Measurements from ENCODE around the gene STAC2.

STAC2 gene

DNA sequence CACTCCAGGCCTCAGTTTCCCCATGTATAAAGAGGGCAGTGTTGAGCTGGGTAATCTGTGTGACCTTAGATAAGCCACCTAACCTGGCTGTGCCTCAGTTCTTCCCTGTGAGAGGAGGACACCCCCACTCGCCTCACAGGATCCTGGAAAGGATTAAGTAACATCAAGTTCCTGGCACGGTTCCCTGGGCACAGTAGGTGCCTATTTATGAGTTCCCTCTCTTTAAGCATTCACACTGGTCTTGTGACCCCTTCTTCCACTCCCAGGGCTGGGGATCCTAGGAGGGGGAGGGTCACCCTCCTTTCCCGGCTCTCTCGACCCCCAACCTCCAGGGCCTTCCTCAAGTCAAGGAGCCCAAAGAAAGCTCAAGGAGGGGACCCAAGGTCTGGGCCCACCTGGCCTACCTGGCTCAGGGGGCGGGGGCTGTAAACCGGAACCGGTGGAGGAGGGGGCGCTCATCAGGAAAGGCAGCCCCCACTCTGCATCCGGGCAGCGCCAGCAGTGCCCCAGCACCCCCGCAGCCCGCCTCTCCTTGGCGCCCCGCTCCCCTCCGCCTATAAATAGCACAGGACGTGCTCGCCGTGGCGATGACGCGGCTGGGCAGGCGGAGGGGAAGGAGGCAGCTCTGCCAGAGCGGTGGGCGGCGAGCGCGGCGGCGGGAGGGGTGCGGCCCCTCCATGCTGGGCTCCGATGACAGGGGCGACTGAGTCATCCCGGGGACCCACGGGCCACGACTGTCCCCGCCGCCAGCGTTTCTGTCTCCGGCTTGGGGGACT, 16.2 kb downstream of the STAC2 start:
- DNase-seq = peak; percentile 78

DNA sequence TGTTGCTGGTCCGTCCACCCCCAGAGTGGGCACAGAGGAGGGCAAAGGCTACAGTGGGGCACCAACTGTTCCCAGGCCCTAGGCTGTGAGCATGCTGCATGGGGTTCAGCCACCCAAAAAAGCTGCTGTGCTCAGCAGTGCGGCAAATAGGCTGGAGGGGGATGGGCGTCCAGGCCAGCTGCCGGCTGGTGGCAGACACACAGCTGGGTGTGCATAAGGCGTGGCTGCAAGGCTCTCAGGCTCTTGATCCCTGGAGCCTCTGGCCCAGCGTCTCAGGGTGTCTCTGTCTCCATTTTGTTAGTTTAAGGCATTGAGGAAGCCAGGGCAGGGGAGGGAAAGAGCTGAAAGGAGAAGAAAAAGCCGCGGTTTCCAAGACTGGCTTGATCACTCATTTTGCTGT, 16.9 kb downstream of the STAC2 start:
- no peak for DNase-seq

DNA sequence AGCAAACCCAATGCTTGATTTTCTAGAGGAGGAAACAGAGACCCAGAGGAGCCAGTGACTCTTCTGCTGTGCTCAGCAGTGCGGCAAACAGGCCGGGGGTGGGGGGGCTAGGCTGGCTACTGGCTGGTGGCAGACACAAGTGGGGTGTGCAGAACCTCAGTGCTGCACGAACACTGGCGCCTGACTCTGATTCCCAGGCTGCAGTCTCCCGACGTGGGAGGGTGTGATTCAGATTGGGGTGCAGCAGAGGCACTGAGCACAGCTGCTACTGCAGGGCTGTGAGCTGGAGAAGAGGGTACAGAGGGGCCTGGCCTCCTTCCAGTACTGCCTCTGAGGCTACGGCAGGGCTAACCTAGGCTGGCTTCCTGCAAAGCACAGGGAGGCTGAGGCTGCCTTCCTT, 17.6 kb downstream of the STAC2 start:
- DNase-seq = no peak

DNA sequence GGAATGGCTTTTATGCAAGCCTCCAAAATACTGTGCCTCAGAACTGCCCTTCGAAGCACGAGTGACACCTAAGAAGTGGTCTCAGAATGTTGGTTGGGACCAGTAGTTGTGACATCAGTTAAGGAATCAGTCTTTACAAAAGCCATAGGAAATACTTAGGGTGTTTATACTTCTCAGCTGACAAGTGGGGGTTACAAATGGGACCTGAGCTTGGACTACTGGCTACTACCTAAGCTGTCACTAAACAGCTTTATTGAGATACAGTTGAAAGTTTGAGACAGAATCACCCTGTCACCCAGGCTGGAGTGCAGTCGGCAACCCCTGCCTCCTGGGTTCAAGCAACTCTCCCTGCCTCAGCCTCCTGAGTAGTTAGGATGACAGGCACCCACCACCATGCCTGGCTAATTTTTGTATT, 20.6 kb downstream of the STAC2 start:
- DNase-seq = no peak

DNA sequence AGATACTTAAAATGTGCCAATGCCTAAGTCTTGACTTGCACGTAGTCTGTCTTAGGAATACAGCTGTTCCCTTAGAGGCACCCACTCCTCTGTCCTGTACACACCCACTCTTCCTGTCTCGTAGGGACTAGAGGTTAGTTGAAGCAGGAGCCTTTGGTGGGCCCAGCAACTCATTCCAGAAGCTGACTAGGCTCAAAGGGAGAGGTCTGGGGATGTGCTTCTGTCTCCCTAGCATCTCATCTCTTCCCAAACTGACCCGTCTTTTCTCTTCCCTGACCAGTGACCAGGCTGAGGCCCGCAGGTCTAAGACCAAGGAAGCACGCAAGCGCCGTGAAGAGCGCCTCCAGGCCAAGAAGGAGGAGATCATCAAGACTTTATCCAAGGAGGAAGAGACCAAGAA, 21.5 kb downstream of the STAC2 start:
- DNase-seq = no peak

DNA sequence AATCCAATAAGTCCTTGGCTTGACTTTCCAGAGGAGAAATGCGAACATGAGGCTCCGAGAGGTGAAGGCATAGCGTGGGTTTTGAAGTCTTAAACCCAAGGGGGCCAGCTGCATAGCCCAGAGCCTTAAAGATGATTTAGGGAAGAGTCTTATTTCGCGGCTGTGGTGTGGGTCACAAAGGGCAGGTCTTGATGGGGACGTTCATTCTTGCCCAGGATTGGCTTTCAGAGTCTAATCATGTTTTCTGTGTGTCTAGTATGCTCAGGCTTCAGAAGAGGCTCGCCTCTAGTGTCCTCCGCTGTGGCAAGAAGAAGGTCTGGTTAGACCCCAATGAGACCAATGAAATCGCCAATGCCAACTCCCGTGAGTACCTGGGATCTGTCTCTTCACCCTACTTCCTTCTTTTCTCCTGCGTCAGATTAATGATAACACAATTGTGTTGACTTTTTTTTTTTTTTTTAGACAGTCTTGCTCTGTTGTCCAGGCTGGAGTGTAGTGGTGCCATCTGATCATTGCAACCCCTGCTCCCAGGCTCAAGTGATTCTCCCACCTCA, 24.7 kb downstream of the STAC2 start:
- DNase-seq = no peak

DNA sequence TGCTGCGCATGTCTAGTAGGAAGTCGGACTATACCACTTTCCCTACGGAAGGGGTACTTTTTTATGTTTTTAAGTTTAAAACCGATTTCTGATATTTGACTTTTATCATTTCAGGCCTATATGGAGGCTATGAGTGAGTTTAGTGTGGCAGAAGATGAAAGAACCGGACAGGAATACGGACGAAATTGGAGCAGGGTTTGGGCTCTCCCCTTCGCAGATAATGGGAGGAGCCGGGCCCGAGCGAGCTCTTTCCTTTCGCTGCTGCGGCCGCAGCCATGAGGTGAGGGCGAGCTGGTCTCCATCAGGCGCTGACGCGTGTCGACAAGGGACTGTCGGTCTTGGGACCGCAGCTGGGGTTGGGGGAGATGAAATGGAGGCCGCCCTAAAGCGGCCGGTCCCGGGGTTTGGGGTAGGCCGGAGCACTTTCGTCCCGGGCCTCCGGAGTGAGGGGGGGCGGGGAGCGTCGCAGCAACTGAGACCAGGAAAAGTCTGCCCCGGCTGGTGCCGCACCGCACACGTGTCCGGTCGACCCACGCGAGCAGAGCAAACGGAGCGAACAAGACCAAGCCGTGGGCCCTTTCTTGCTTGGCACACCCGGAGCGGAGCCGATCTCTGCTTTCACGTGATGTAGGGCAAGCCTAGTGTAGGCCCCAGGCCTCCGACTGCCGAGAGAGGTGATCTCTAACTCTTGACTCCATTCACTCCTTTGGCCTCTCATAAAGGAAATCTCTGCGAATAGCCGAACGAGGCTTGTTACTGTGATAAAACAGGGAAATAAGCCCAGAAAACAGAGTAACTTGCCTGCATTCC, 25.5 kb downstream of the STAC2 start, which contains the start of gene RPL19:
RPL19 (plus strand) TSS at position 214 of the 810 bp plus-strand sequence; CDS start at position 276, 62 bp downstream.
- DNase-seq = peak; percentile 87

DNA sequence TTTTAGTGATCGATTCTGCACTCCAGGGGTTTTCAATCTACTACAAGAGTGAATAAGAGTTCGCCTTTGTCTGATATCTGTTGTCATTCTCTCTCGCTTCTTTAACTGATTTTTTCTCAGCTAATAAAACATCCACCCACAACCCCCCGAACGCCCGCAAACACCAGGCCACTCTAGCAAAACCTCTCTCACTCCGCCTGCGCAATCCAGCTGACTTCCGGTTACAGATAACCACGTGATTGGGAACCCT, 26.0 kb downstream of the STAC2 start:
- DNase-seq = peak; percentile 96

DNA sequence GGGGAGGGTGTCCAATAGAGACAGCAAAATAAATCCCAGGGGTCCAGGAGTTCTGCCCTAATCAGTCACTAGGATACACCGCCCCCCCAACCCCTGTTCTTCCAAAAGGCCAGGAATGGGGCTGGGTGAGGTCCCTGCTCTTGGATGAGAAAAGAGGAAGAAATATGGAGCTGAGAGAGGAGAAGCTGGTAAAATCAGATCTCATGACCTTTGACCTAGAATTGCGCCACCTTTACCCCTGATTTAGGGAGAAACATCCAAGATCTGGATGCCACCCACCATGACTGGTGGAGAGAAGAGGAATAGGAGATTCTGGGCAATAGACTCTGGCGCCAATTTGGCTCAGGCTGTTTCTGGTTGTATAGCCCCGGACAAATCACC, 27.6 kb downstream of the STAC2 start:
- no peak for DNase-seq

DNA sequence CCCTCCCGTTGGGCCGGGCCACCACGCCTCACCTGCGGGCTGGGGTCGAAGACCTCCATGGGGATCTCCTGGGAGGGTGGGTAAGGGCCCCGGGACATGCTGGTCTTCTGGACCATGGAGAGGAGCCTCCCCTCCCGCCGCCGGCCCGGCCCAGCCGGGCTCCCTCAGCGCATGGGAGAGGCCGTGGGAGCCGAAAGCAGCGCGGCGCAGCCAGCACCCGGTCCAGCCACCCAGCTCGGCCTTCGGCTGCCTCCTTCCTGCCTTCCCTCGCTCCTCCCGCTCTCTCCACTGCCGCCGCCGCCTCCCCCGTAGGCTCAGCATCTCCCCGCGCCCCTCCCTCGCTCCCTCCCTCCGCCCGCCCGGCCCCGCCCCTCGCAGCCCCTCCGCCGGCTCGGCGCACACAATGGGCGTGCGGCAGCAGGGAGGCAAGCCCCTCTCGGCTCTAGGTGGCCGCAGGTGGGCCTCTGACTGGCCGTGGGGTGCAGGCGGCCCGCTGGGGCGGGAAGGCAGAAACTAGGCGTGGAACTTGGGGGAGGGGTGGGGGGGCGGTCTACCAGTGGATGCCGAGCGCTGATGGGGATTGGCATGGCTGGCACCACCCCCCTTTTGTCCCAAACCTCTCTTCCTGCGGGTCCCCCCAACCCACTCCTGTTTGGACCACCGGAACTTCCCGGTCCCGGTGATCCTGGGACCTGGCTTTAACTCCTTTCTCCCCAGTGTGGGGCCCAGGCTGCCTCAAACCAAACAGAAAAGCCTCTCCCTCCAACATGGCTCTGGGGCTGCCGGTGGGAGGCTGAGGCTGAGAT, 28.2 kb downstream of the STAC2 start, which contains the start of gene CACNB1:
CACNB1 (minus strand) TSS at position 290 of the 806 bp plus-strand sequence; CDS start at position 116, 174 bp downstream.
- DNase-seq = peak; percentile 97

DNA sequence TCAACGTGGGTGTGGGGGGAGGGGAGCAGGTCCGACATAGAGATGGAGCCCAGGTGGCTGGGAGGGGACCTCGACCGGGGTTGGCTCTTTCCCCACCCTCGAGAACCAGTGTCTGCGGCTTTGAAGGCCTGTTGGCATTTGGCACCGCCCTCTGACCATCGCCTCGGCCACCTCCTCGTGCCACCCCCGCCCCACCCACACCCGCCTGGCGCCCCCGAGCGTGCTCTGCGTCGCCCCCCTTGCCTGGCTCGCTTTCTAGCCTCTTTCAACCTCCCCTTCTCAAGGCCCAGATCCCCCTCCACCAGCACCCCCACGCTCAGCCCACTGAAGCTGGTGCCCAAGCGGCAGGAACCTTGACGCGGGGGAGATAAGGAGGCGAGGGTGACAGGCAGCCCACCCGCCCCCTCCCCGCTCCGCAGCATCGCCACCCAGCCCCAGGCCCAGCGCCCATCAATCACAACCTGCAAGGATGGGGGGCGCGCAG, 28.9 kb downstream of the STAC2 start:
- no peak for DNase-seq

DNA sequence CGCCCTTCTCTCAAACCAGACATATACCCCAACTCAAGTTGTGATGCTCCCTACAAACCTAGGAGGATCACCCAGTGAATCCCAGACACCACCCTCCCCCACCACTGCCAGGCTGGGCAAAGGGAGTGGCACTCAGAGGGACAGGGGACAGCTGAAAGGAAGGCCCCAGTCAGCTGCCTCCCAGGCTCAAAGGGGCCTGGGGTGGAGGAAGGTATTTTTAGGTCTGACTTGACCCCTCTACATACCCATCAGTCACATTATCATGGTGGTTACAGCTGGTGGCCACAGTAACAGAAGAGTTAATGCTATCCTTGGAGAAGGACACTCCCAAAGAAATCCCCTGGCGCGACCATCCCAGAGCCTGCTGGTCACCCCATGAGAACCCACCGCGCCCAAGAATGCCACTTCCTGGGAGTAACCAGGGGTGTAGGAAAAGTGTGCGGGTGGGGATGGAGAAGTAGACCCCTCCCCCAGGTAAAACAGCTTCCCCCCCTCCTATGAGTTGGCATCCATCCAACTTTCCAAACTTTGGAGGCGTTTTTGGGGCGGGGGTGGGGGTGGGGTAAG, 29.4 kb downstream of the STAC2 start:
- DNase-seq = no peak

DNA sequence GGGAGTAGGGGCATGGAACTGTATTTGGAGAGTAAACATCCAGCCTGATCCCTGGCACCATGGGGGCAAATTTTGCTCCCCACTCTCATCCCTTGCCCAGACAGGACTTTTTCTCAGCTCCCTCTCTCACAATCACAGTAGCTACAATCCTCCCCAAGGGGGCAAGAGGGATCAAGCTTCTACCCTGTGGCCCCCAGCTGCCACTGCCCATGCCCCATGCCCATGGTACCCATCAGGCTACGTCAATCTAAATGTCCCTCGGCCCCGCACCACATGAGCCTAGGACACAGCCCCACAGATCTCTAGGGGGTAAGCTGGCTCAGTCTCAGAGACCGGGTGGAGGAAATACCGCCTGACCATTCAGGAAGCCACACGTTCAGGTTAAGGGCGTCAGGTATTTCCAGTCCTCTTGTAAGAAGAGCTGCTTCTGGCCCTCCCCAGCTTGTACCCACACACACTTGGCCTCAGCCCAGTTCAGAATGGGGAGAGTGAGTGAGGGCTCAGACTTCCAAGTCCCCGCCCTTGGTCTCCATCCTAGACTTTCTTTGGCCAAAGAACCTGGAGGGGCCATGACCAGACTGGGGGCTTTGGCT, 30.1 kb downstream of the STAC2 start:
- DNase-seq = no peak

DNA sequence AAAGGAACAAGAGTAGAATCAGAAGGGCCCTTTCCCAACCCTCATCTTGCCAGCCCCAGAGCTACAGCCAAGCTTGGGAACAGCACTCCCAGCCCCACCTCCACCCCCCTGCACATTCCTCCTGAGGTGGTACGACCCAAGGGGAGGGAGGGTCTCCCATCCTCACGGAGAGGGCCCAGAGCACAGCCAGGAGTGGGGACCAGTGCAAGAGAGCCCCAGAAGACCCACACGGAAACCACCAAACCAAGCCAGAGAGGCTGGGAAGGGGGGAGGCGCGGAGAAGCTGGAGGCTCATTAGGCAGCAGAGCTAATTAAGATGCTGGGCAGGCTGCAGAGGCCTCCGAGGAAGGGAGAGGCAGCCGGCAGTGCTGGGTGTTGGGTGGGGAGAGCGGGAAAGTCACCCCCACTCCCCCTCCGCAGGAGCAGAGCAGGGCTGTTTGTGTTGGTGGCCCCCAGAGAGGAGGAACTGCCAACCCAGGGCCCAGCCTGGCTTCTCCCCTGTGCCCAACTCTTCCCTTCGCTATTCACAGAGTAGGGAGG, 30.7 kb downstream of the STAC2 start:
- DNase-seq = no peak

DNA sequence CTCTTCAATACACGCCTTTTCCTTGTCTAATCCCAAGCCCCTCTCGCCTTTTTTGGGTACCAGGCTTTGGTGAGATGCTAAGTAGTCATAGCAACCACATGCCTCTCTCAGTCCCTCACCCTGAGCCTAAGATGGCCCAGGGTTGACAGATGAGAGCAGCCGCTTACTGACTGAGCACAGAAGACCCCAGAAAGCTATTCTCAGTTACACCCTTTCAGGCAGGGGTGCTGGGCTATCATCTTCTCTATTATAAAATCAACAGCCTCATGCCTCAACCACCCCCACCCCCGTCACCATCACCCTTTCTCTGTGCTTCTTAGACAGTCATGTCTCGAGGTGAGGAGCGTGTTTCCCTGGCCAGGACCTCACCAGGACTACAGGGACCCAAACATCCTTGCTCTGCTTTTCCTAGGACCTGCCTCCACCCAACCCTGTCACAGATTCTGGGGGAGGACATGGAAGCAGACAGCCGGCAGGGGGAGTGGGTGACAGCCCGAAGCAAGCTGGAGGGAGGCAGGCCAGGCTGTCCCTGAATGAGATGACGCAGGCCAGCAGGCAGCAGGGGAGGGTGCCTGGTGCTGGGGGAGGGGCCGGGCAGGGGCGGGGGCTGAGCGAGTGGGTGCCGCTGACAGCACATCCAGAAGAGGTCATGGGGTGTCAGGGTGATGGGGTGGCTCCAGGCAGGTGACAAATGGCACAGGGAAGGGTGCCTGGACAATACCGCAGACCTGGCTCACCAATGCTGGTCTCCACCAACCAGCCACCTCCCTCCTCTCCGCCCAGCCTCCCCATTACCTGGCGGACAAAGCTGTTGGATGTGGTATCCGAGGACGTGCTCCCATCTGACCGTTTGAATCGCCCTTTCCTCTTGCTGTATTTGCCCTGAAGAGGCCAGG, 31.4 kb downstream of the STAC2 start:
- DNase-seq = peak; percentile 97

DNA sequence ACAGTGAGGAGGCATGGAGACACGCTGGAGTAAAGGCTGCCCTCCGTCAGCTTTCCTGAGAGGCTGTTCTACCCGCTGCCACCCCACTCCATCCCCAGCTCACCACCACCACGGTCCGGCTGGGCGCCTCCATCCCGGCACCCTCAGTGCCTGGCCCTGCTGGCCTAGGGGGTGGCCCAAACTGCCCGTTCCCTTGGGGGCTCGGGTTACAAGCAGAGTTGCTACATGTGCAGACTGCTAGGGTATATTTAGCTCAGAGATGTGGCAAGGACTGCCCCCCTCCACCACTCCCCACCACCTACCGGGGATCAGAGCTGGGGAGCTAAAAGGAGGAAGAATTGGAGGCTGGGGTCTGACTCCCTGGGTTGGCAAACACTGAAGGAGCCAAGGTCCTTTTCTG, 32.4 kb downstream of the STAC2 start:
- no peak for DNase-seq

DNA sequence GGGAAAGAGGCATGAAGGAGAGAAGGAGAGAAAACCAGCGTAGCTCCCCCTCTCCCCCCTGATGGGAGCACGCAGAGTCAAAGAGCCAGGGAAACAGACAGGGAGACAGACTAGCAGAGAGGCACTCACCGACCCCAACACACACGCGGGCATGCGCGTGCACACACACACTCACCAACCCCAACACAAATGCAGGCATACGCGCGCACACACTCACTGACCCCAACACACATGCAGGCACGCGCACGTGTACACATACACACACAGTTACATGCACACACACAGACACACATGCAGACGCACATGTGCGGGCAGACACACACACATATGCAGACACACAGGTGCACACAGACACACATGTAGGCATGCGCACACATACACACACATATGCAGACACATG, 32.8 kb downstream of the STAC2 start:
- no peak for DNase-seq

DNA sequence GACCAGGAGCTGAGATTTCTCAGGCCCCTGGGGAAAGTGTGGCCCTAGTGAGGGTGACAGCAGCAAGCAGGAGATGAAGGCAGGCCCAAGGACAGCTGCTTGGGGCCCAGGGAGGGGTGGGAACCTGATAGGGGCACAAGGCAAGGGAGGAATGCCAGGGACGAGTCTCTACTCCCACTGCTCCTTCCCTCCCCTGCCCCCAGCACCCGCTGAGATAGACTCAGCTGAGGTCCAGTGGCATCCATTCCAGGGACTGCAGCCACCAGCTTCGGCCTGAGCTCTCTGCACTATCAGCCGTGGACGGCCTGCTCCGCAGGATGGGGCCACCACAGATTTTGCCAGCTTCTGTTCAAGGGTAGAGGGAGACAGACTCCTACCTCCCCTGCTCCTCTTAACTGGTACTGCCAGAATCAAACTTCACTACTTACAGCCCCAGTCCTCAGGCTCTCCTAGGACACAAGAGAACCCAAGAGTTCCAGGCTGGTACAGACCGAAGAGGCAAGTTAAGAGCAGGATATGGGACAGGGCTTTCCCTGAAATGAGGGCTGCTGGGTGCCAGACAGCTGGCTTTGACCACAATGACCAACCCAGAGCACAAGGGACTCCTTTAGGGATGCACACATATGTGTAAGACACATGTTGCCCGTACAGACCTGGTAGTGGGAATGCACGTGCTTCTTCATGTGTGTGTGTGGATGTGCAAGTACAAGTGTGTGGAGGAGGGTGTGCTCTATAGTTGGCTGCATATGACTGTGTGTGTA, 33.8 kb downstream of the STAC2 start:
- DNase-seq = no peak

DNA sequence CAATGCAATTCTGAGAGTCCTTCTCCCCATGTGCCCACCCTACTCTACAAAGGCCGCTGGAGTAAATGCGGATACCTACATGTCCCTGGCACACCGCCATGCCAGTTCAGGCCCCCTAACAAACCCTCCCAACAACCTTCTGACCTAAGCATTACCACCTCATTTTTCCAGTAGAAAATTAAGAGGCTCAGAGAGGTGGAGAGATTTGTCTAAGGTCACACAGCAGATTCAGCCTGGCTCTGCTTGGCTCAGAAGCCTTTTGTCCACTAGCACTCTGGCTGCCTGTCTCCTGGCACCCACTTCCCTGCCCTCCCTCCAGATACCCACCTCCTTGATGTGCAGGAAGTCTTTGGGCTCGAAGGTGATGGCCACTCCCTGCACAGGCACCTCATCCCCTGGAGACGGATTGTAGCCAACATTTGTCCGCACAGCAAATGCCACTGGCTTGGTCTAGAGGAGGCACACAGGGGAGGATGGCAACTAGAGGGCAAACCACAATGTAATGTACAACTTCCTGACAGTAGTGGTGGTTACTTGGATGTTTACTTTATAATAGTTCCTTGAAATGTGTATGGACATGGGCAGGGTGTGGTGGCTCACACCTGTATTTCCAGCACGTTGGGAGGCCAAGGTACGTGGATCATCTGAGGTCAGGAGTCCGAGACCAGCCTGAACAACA, 38.5 kb downstream of the STAC2 start:
- DNase-seq = no peak
